ENCODE measurements around the gene LRCH3.
"Not testable (repeated sequence)": the region's sequence is repeated elsewhere in the genome, so short reads cannot be mapped to it uniquely, and the experiment has no call there.

The LRCH3 gene

DNA sequence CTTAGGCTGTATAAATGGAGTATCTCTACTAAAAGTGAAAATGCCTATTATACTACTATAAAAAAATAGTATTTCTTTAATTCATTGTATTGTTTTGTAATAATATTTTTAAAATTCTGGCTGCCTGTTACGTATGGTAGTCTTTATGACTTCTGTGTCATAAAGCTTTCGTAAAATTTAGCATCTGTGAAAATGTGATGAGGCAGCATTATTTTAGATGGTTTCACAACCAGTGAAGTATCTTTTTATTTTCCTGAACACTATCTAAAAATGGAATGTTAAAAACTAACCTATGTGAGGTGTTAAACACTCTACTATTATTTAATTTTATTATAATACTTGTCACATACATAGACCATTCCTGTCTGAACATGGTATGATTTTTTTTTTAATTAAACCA lies 46.2 kb downstream of the LRCH3 start:
- no peak for DNase-seq

GRCh38 chr3:197841789-197842188 lies 50.7 kb downstream of the LRCH3 start:
- no peak for DNase-seq

DNA sequence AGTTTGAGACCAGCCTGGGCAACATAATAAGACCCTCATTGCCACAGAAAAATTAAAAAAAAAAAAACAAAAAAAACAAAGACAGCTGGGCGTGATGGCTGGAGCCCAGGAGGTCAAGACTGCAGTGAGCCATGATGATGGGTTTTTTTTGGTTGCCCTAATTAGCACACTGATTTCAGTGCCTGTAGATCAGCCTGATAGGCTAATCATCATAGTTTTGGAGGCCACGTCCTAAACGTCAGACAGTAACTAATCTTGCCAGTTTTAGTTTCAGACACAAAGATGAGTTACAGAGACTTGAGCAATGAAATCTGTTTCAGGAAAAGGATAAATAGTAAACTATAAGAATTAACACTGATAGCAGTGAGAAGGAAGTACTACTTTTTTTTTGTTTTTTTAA lies 55.4 kb downstream of the LRCH3 start:
- DNase-seq = no peak

GRCh38 chr3:197847866-197848401 lies 56.9 kb downstream of the LRCH3 start:
- DNase-seq = no peak

DNA sequence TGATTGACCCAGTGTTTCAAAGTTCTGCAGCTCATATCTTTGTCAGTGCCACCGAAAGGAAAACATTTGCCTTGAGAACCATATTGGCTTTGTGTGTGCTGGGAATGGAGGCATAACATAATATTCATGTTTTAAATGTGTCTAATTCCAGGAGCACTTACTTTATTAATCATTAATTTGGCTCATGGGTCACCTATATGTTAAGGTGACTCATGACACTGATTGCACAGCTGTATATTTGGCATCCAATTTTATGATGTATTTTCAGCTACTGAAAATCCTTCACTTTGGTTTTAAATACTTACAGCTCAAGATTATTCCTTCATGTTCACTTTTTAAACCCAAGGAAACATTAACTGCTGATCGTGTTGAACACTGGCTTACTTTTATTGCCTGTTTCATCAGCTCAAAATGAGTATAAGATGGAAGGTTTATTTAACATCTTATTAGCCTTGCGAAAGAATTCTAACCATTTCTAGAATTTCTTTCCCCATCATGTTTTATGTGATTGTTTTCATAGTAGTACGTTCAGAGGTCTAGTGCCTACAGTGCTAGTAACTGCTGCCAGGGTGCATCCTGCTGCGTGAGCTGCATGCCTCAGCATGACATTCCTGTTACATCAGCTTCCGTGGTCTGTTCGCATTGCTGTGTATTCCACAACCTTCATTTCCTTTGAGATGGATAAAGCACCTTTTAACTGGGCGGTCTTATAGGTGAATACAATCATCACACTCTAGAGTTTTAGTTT lies 63.7 kb downstream of the LRCH3 start:
- no peak for DNase-seq

GRCh38 chr3:197855571-197855970 lies 64.5 kb downstream of the LRCH3 start:
- no peak for DNase-seq

DNA sequence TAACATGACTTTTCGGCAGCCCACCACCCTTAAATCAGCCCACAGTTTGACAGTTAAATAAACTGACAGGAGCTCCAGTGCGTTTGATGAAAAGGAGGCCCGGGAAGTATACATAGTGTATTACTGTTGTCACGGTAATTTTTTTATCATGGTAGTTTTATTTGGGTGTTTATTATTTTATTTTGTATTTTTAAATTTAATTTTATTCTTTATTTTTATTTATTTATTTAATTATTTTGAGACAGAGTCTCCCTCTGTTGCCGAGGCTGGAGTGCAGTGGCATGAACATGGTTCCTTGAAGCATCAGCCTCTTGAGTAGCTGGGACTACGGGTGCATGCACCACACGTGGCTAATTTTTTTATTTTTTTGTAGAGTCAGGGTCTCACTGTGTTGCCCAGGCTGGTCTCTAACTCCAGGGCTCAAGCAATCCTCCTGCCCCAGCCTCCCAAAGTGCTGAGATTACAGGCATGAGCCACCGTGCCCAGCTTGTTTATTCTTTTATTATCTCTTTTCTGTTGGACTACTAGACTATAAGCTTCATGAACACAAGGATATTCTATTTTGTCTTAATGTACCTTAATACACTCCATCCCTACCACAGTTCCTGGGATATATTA lies 65.3 kb downstream of the LRCH3 start:
- DNase-seq = no peak

- no peak for DNase-seq
Observed at GRCh38 chr3:197858133-197858532, 67.1 kb downstream of the LRCH3 start.

- DNase-seq = no peak
Observed at GRCh38 chr3:197858598-197858997, 67.5 kb downstream of the LRCH3 start.

DNA sequence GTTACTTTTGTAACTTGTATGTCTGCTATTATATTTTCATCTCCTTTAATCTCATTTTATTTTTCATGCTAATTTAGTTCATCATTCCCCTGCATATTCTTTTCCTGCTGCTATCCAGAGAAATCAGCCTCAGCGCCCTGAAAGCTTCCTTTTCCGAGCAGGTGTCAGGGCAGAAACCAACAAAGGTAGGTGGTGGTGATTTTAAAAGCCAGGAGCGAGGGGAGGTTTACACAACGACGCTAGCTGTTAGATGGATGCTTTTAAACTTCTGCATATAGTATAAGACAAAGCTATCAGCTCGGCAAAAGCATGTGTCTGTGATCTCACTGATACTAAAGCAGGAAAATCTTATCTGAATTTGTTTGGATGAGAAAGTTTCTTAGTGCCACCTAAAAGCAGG lies 75.0 kb downstream of the LRCH3 start:
- no peak for DNase-seq

DNA sequence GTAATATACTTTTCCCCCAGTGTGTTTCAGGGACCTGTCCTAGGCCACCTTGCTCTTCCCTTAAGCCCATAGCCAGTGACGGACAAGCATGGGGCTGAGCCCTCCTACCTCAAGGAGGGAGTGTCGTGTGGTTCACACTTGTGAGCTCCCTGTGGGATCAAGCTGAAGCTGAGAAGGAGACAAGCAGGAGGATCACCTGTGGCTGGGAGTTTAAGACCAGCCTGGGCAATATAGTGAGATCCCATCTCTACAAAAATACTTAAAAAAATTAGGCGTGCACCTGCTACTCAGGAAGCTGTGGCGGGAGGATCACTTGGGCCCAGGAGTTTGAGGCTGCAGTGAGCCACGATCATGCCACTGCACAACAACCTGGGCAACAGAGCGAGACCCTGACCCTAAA lies 82.3 kb downstream of the LRCH3 start:
- DNase-seq = no peak

GRCh38 chr3:197874064-197874463 lies 83.0 kb downstream of the LRCH3 start:
- DNase-seq = no peak

DNA sequence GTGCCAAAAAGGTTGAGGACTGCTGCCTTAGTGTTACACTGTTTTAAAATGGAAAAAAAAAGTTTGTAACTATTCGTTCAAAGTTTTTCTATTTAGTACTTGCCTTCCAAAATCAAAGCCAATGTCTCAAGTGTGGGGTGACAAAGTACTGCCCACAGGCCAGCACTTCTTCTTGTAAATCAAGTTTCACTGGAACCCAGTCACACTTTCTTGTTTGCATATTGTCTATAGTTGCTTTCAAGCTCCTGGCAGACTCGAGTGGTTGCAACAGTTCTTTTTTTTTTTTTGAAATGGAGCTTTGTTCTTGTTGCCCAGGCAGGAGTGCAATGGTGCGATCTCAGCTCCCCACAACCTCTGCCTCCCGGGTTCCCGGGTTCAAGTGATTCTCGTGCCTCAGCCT lies 83.6 kb downstream of the LRCH3 start:
- no peak for DNase-seq

DNA sequence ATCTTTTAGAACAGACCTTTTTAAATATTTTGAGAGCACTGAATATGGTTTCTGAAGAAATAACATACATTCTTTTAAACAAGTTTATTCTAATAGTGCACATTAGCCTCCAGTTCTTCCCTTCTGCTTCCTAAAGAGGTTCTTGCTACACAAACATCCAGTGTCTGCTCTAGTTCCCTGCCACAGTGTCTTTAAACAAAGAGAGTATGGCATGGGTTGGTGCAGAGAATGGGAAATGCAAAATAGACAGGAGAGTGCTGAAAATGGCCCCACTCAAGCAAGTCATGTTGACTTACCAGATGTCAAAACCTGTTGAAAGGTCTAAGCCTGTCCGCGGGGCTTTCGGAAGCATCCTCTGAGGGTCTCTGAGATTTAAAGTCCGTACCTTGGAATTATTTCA lies 86.8 kb downstream of the LRCH3 start:
- DNase-seq = no peak

DNA sequence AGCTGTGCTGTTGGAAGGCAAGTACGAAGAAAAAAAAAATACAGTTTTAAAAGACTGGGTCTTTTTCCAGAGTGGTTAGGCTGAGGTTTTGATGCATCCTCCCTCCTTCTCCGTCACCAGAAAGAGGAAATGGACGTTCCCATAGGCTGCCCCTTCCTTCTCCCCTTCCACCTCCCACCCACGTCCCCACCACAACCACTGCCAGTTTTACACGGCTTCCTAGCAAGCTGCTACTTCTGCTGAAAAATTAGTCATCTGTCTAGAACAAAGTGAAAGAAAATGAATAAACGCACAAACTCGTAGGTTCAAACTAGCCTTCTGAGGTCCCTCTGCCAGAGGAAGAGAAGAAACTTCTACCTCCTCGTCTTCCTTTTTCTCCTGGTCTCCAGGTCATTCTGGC lies 87.4 kb downstream of the LRCH3 start:
- DNase-seq = no peak

- no peak for DNase-seq
Observed at GRCh38 chr3:197880491-197881269, 89.6 kb downstream of the LRCH3 start.

- no peak for DNase-seq
Observed at GRCh38 chr3:197881270-197881969, 90.4 kb downstream of the LRCH3 start.

- DNase-seq = no peak
Observed at GRCh38 chr3:197881970-197882338, 90.9 kb downstream of the LRCH3 start.

- no peak for DNase-seq
Observed at GRCh38 chr3:197882586-197882985, 91.5 kb downstream of the LRCH3 start.

GRCh38 chr3:197883541-197883940 lies 92.5 kb downstream of the LRCH3 start:
- no peak for DNase-seq

DNA sequence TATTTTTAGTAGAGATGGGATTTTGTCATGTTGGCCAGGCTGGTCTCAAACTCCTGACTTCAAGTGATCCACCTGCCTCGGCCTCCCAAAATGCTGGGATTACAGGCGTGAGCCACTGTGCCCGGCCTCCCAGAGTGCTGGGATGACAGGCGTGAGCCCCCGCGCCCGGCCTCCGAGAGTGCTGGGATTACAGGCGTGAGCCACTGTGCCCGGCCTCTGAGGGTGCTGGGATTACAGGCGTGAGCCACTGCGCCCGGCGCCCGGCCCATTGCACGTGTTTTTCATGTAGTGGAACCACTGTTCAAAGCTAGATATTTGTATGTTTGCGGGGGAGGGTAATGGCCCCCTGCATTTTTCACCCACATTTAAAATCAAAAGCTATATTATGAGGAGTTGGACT lies 93.3 kb downstream of the LRCH3 start:
- DNase-seq = not testable (repeated sequence)

GRCh38 chr3:197886052-197886451 lies 95.0 kb downstream of the LRCH3 start:
- DNase-seq = not testable (repeated sequence)

DNA sequence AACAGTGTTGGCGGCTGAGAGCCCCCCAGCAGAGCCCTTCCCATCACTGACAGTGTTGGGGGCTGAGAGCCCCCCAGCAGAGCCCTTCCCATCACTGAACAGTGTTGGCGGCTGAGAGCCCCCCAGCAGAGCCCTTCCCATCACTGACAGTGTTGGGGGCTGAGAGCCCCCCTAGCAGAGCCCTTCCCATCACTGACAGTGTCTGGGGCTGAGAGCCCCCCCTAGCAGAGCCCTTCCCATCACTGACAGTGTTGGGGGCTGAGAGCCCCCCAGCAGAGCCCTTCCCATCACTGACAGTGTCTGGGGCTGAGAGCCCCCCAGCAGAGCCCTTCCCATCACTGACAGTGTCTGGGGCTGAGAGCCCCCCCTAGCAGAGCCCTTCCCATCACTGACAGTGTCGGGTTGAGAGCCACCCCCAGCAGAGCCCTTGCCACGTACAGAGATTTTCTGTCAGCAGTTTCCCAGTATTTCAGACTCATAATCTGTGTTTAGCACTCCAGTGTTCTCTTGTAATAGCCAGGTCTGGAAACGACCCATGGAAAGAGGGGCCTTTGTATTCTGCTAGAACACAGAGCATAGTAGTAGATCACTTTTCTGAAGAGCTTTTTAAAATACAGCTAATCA lies 96.5 kb downstream of the LRCH3 start:
- DNase-seq = not testable (repeated sequence)

Data from DMS153 (cell line).